Measurements from ENCODE around the gene USP6NL.
"Not testable (repeated sequence)": the region's sequence is repeated elsewhere in the genome, so short reads cannot be mapped to it uniquely, and the experiment has no call there.

The USP6NL gene

DNA sequence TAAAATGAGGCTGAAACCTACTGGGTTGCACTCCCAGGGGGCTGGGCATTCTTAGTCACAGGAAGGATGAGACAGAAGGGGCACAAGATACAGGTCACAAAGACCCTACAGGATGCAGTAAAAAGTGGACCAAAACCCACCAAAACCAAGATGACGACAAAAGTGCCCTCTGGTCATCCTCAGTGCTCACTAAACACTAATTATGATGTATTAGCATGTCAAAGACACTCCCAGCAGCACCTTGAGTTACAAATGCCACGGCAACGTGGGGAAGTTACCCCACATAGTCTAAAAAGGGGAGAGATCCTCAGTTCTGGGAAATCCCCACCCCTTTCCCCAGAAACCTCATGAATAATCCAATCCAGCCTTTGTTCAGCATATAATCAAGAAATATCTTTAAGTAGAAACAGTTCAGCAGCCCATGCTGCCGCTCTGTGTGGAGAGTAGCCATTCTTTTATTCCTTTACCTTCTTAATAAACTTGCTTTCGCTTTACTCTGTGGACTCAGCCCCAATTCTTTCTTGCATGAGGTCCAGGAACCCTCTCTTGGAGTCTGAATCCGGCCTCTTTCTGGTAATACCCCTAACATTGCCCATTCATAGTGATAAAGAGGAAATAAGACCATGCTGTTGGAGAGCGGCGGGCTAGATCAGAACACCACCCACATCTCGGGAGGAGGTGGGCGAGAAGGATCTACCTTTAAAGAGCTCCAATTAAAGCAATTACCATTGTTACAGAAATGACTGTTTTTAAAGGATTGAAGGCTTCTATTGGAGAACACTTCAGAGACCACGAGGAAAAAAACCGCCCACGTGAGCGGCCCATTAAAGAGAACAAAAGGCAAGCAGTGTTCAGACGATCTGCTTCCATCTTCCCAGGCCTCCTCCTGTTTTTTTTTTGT is 170.9 kb downstream of the USP6NL start:
- Histone ChIP-seq H3K36me3 (ENCODE audit: control insufficient read depth in 1 of 2, insufficient read depth in 2 of 2, low read length in 2 of 2) (no peaks in the 10 kb centered on the region), H3K27ac (ENCODE audit: low read length) (no peak overlapping the region), H3K4me3 (ENCODE audit: low read depth in 1 of 2, low read length in 2 of 2) (no peak overlapping the region), H3K4me1 (ENCODE audit: control insufficient read depth in 1 of 2, insufficient read depth in 2 of 2, low read length in 2 of 2) (no peaks in the 10 kb centered on the region), H3K27me3 (ENCODE audit: low read depth, low read length) (no peaks in the 10 kb centered on the region), H3K9me3 (ENCODE audit: control insufficient read depth in 1 of 2, low read length in 2 of 2) (no peaks in the 10 kb centered on the region)

DNA sequence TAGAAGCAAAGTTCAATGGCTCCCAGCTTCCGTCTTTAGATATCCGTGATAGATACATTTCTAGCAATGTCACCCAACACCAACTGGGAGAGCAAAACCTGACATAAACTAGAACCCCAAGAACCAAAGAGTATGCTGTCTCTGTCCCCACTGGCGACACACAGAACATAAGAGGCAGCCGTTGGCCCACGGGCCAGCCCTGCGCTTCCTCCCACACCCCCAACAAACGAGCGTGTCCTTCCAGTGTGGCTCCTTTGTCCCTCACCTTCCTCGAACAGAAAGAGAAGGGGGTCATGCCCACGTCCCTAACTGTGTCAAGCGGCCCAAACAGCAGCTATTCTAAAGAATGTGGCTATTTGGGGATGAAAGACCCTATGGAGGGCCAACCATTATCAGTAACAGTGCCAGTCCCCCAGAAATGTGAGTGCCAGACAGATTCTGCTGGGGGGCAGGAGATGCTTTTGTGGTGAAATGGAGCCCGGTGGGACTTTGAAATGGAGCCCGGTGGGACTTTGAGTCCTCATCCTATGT is 171.9 kb downstream of the USP6NL start:
- no peaks in the 10 kb centered on the region for H3K36me3 ChIP-seq (ENCODE audit: control insufficient read depth in 1 of 2, insufficient read depth in 2 of 2, low read length in 2 of 2)
- no peak overlapping the region for H3K27ac ChIP-seq (ENCODE audit: low read length)
- no peaks in the 10 kb centered on the region for H3K27me3 ChIP-seq (ENCODE audit: low read depth, low read length)
- H3K4me3 ChIP-seq (ENCODE audit: low read depth in 1 of 2, low read length in 2 of 2), result no peak overlapping the region
- H3K9me3 ChIP-seq (ENCODE audit: control insufficient read depth in 1 of 2, low read length in 2 of 2), result no peaks in the 10 kb centered on the region
- H3K4me1 ChIP-seq (ENCODE audit: control insufficient read depth in 1 of 2, insufficient read depth in 2 of 2, low read length in 2 of 2), result no peaks in the 10 kb centered on the region

DNA sequence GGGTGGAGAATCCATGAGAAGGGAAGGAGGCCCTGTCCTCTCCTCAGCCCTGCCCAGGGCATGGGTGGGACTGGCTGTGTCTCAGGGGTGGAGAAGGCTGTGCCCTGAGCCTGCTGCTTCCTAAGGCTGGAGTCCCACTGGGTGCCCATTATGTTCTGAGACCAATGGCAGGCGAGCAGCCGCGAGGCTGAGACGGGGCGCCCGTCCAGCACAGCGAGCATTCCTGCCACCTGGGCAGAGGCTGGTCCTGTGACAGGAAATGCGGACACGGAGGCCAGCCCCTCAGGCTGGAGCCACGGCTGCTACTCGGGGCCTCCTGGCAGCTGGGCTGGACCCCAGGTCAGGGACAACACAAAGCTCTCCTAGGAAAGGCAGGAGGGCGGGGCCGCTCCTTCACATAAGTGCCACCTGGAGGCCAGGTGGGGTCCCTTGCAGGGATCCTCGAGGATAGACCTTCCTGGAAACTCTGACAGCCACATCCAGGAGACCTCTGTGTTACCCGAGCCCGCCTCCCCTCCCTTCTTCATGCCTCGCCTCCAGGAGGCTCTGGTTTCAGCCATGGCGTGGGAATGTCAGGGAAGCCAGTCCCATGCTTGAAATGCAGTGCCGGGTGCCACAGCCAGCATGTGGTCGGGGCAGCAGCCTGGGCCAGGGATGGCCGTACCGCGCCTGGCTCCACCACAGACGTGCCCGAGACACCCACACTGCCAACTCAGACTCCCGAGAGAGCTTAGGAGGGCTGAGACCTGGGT is 173.9 kb downstream of the USP6NL start:
- H3K9me3 ChIP-seq (ENCODE audit: control insufficient read depth in 1 of 2, low read length in 2 of 2), result no peaks in the 10 kb centered on the region
- H3K4me3 ChIP-seq (ENCODE audit: low read depth in 1 of 2, low read length in 2 of 2), result no peak overlapping the region
- no peak overlapping the region for H3K27ac ChIP-seq (ENCODE audit: low read length)
- H3K4me1 ChIP-seq (ENCODE audit: control insufficient read depth in 1 of 2, insufficient read depth in 2 of 2, low read length in 2 of 2), result no peaks in the 10 kb centered on the region
- no peaks in the 10 kb centered on the region for H3K27me3 ChIP-seq (ENCODE audit: low read depth, low read length)
- H3K36me3 ChIP-seq (ENCODE audit: control insufficient read depth in 1 of 2, insufficient read depth in 2 of 2, low read length in 2 of 2), result no peaks in the 10 kb centered on the region

DNA sequence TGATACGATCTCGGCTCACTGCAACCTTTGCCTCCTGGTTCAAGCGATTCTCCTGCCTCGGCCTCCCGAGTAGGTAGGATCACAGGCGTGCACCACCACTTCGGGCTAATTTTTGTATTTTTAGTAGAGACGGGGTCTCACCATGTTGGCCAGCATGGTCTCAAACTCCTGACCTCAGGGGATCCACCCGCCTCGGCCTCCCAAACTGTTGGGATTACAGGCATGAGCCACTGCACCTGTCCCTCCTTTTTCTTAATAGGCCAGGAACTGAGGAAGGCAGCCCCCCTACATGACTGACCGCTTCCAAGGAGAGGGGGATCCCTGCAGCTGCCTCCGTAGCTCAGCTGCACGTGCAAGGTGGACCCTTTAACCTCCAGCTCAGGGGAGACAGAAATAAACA is 175.0 kb downstream of the USP6NL start:
- not testable (repeated sequence) for H3K9me3 ChIP-seq (ENCODE audit: control insufficient read depth in 1 of 2, low read length in 2 of 2); H3K27ac ChIP-seq (ENCODE audit: low read length); H3K36me3 ChIP-seq (ENCODE audit: control insufficient read depth in 1 of 2, insufficient read depth in 2 of 2, low read length in 2 of 2); H3K4me1 ChIP-seq (ENCODE audit: control insufficient read depth in 1 of 2, insufficient read depth in 2 of 2, low read length in 2 of 2); H3K27me3 ChIP-seq (ENCODE audit: low read depth, low read length); H3K4me3 ChIP-seq (ENCODE audit: low read depth in 1 of 2, low read length in 2 of 2)

DNA sequence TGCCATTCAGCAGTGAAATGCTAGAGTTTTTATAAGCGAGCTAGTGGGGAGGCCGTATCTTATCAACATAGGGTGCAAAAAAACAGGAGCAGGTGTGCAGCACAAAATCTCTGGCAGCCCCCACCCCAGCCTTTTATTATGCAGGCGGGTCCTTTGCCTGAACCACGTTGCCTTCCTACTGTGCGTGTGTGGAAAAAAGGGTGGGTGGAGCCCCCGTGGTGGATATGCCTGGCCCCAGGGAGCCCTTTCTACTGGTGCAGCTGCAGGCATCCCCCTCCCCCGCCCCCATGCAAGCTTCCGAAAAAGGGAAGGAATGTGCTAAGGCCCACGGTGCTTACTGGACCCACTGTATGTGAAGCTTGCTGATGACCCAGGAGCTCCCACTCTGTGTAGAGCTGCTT is 175.9 kb downstream of the USP6NL start:
- H3K36me3 ChIP-seq (ENCODE audit: control insufficient read depth in 1 of 2, insufficient read depth in 2 of 2, low read length in 2 of 2), result no peaks in the 10 kb centered on the region
- H3K9me3 ChIP-seq (ENCODE audit: control insufficient read depth in 1 of 2, low read length in 2 of 2), result no peaks in the 10 kb centered on the region
- no peak overlapping the region for H3K27ac ChIP-seq (ENCODE audit: low read length)
- no peak overlapping the region for H3K4me3 ChIP-seq (ENCODE audit: low read depth in 1 of 2, low read length in 2 of 2)
- H3K4me1 ChIP-seq (ENCODE audit: control insufficient read depth in 1 of 2, insufficient read depth in 2 of 2, low read length in 2 of 2), result no peaks in the 10 kb centered on the region
- H3K27me3 ChIP-seq (ENCODE audit: low read depth, low read length), result no peaks in the 10 kb centered on the region

DNA sequence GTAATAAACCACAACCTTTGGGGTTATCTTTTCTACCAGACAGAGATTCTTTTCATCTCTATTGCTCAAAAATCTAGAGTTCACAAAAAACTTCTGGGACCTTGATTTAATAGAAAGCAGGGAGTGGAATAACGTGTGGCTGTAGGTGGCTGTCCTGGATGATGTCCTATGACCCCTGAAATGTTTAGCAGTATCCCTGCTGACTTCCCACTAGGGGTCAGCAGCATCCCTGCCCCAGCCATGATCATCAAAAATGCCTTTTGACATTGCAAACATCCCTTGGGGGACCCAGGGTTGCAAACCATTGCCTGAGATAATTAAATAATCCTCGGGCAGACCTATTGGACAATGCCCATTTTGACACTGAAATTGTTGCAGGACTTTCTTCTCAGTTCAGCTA is 177.1 kb downstream of the USP6NL start:
- Histone ChIP-seq H3K27me3 (ENCODE audit: low read depth, low read length) (no peaks in the 10 kb centered on the region), H3K4me3 (ENCODE audit: low read depth in 1 of 2, low read length in 2 of 2) (no peak overlapping the region), H3K9me3 (ENCODE audit: control insufficient read depth in 1 of 2, low read length in 2 of 2) (peaks cover 3 to 7% of the 10 kb centered on the region in 2 donors), H3K27ac (ENCODE audit: low read length) (no peak overlapping the region), H3K36me3 (ENCODE audit: control insufficient read depth in 1 of 2, insufficient read depth in 2 of 2, low read length in 2 of 2) (no peaks in the 10 kb centered on the region), H3K4me1 (ENCODE audit: control insufficient read depth in 1 of 2, insufficient read depth in 2 of 2, low read length in 2 of 2) (no peaks in the 10 kb centered on the region)

DNA sequence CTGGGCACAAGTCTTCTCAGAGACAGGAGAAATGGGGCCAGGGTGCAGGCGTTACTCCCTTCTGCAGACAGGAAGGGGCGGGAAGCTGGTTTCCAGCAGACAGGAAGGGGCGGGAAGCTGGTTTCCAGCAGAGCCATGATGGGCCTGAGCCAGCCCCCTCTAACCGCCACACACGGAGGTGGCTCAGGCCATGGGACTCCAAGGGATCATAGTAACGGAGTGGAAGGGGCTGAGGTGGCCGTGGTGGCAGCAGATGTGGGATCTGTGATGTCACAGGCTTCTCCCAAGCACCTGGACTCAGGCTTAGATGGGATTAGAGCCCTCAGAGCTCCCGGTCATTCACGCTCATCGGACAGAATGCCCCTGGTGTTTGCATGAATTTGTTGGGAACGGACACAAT is 177.8 kb downstream of the USP6NL start:
- Histone ChIP-seq H3K27me3 (ENCODE audit: low read depth, low read length) (no peaks in the 10 kb centered on the region), H3K9me3 (ENCODE audit: control insufficient read depth in 1 of 2, low read length in 2 of 2) (peaks cover 3 to 10% of the 10 kb centered on the region in 2 donors), H3K27ac (ENCODE audit: low read length) (no peak overlapping the region), H3K4me3 (ENCODE audit: low read depth in 1 of 2, low read length in 2 of 2) (no peak overlapping the region), H3K4me1 (ENCODE audit: control insufficient read depth in 1 of 2, insufficient read depth in 2 of 2, low read length in 2 of 2) (no peaks in the 10 kb centered on the region), H3K36me3 (ENCODE audit: control insufficient read depth in 1 of 2, insufficient read depth in 2 of 2, low read length in 2 of 2) (no peaks in the 10 kb centered on the region)

DNA sequence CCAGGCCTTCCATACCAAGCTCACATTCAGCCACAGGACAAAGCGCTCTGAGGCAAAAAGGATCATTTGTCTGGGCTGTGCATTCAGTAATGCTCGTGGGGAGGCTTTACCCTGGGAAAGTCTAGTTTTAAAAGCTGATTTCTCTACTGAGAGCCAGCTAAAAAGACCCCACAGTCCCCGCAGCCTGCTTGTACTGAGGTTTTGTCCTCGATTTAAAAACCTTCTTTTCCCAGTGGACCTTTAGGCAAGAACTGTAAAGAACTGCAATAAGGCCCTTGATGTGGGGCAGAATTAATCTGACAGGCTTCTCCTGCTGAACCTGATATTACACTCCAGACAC is 180.3 kb downstream of the USP6NL start:
- no peaks in the 10 kb centered on the region for H3K4me1 ChIP-seq (ENCODE audit: control insufficient read depth in 1 of 2, insufficient read depth in 2 of 2, low read length in 2 of 2)
- no peak overlapping the region for H3K4me3 ChIP-seq (ENCODE audit: low read depth in 1 of 2, low read length in 2 of 2)
- no peak overlapping the region for H3K27ac ChIP-seq (ENCODE audit: low read length)
- no peaks in the 10 kb centered on the region for H3K36me3 ChIP-seq (ENCODE audit: control insufficient read depth in 1 of 2, insufficient read depth in 2 of 2, low read length in 2 of 2)
- H3K27me3 ChIP-seq (ENCODE audit: low read depth, low read length), result no peaks in the 10 kb centered on the region
- H3K9me3 ChIP-seq (ENCODE audit: control insufficient read depth in 1 of 2, low read length in 2 of 2), result peaks cover 3 to 10% of the 10 kb centered on the region in 2 donors

DNA sequence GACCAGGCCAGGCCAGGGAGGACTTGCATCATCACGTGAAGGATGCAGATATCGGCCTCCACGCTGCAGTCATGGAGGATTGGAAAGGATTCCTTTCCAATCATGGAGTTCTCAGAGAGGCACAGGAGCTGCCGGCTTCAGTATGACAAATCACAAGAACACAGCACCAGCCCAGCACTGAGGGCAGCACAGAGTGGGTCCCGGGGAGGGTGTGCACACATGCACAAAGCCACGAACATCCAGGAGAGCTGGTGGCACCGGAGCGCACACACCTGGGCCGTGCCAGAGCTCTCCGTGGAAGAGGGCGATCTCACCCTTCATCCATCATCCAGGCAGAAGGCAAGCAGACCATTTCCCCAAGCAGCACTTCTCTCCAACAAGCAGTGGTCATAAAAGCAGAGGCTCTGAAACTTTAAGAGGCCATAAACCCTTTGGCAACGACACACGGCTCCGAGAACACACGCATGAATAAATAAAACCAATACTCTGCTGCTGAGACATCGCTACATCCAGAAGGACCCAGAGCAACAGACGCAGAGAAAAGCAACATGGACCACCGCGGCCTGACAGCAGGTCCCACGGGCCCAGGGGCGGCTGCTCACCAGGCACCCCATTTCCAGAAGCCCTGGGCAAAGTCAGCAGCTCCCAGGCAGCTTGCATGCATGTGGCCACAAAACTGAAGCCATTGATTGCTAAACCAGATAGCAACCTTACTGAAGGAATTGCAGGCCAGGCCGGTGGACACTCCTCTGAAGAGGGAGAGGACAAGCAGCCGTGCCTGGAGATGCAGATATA is 180.8 kb downstream of the USP6NL start:
- H3K27me3 ChIP-seq (ENCODE audit: low read depth, low read length), result no peaks in the 10 kb centered on the region
- no peaks in the 10 kb centered on the region for H3K4me1 ChIP-seq (ENCODE audit: control insufficient read depth in 1 of 2, insufficient read depth in 2 of 2, low read length in 2 of 2)
- no peak overlapping the region for H3K4me3 ChIP-seq (ENCODE audit: low read depth in 1 of 2, low read length in 2 of 2)
- H3K27ac ChIP-seq (ENCODE audit: low read length), result no peak overlapping the region
- H3K36me3 ChIP-seq (ENCODE audit: control insufficient read depth in 1 of 2, insufficient read depth in 2 of 2, low read length in 2 of 2), result no peaks in the 10 kb centered on the region
- H3K9me3 ChIP-seq (ENCODE audit: control insufficient read depth in 1 of 2, low read length in 2 of 2), result peaks cover 3 to 10% of the 10 kb centered on the region in 2 donors

DNA sequence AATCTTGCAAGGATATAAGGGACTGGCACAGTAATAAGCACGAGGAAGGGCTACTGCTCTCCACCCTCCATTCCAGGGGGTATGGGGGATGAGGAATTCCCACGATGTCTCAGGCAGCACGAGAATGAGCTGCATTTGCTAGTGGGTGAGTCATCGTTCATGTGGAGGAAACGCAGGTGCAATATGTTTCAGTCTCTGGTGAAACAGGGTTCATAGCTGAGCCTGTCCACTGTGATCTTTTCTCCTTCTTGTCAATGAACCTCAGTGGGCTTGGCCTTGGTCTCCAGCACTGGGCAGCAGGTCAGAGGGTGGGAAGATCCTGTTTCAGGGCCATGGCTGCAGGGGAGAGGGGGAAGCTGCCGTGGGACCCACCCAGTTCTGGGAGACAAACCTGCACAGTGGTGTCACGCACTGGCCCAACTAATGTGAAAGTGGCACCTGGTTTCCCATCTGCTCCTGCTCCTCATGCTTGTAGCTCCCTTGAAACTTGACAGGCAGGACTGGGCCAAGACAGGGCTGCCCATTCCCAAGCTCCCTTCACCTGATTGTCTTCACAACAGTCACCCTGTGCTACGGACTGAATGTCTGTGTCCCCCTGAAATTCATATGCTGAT is 181.9 kb downstream of the USP6NL start:
- H3K27me3 ChIP-seq (ENCODE audit: low read depth, low read length), result no peaks in the 10 kb centered on the region
- no peaks in the 10 kb centered on the region for H3K36me3 ChIP-seq (ENCODE audit: control insufficient read depth in 1 of 2, insufficient read depth in 2 of 2, low read length in 2 of 2)
- H3K9me3 ChIP-seq (ENCODE audit: control insufficient read depth in 1 of 2, low read length in 2 of 2), result peaks cover 3 to 10% of the 10 kb centered on the region in 2 donors

DNA sequence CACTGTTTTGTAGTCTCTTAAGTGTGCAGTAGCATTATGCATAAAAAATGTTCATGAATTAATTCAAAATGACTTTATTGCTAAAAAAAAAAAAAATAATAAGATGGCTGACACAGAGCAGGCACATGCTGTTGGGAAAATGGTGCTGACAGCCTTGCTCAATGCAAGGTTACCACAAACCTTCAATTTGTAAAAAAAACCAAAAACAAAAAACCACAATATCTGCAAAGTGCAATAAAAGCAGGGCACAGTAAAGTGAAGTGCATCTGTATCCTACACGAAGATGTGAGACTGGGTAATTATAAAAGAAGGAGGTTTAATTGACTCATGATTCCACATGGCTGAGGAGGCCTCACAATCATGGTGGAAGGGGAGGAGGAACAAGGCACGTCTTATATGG is 185.8 kb downstream of the USP6NL start:
- H3K4me1 ChIP-seq (ENCODE audit: control insufficient read depth in 1 of 2, insufficient read depth in 2 of 2, low read length in 2 of 2), result no peaks in the 10 kb centered on the region
- no peaks in the 10 kb centered on the region for H3K36me3 ChIP-seq (ENCODE audit: control insufficient read depth in 1 of 2, insufficient read depth in 2 of 2, low read length in 2 of 2)
- H3K4me3 ChIP-seq (ENCODE audit: low read depth in 1 of 2, low read length in 2 of 2), result no peak overlapping the region
- peaks cover 3 to 18% of the 10 kb centered on the region in 2 donors for H3K9me3 ChIP-seq (ENCODE audit: control insufficient read depth in 1 of 2, low read length in 2 of 2)
- H3K27me3 ChIP-seq (ENCODE audit: low read depth, low read length), result no peaks in the 10 kb centered on the region
- no peak overlapping the region for H3K27ac ChIP-seq (ENCODE audit: low read length)

More for the DNA sequence above, 181.9 kb downstream of the USP6NL start:
- H3K4me1 ChIP-seq (ENCODE audit: control insufficient read depth in 1 of 2, insufficient read depth in 2 of 2, low read length in 2 of 2), result no peaks in the 10 kb centered on the region
- no peak overlapping the region for H3K4me3 ChIP-seq (ENCODE audit: low read depth in 1 of 2, low read length in 2 of 2)
- no peak overlapping the region for H3K27ac ChIP-seq (ENCODE audit: low read length)
